Measurements from ENCODE around the gene DEPDC1B. TPM values are rescaled to one million over a fixed set of nuclear protein-coding genes. Genes with fewer than 3 reads are reported as not detected.
A peak's percentile ranks its signal among the peaks of the same experiment; 100 is the strongest.
"Not testable (repeated sequence)": the region's sequence is repeated elsewhere in the genome, so short reads cannot be mapped to it uniquely, and the experiment has no call there.

Gene DEPDC1B, protein sequence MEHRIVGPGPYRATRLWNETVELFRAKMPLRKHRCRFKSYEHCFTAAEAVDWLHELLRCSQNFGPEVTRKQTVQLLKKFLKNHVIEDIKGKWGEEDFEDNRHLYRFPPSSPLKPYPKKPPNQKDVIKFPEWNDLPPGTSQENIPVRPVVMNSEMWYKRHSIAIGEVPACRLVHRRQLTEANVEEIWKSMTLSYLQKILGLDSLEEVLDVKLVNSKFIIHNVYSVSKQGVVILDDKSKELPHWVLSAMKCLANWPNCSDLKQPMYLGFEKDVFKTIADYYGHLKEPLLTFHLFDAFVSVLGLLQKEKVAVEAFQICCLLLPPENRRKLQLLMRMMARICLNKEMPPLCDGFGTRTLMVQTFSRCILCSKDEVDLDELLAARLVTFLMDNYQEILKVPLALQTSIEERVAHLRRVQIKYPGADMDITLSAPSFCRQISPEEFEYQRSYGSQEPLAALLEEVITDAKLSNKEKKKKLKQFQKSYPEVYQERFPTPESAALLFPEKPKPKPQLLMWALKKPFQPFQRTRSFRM
- 0.23 TPM for polyA plus RNA-seq

DNA sequence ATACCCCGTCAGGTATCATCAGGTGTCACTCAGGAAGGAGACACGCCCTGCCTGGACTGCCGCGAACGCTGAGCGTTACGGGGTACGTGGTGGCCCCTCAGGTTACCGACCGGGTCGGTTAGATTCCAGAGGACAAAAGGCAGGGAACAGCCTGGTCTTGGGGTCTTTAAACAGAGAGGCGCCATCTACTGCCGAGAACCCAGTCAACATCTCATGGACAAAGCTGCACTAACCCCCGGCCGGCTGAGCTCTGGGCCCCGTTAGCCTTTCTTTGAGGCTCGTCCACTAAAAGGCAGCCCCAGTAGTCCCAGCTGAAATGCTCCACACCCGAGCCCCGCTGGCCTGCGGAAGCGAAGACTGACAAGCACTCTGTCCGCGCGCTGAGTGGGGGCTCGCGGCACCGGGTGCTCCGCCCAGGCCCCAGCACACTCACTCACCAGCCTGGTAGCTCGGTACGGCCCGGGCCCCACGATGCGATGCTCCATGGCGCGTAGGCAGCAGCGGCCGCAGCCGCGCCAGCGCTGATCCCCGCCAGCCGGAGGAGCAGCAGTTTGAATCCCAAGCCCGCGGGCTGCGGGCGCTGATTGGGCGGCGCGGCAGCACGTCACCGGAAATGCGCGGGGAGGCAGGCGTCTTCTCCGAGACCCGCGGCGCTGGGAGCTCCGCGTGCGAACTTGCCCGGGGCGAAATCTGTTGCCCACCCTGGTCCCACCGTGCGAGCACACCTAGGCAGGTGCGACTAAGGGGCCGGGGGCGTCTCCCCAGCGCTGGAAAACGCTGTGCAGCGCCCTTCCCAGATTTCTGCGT is at the start of gene DEPDC1B:
DEPDC1B (minus strand) TSS at position 558 of the 807 bp plus-strand sequence; CDS start at position 485, 73 bp downstream.
- peaks cover 4 to 7% (median 5%) of the 10 kb centered on the region in 3 donors for H3K4me1 Mint-ChIP-seq
- H3K4me3 Mint-ChIP-seq: peak within 1 kb of the TSS; percentile 85 to 94 (median 92)
- H3K27me3 Mint-ChIP-seq: no peaks in the 10 kb centered on the region
- H3K9me3 Mint-ChIP-seq: no peaks in the 10 kb centered on the region
- H3K36me3 Mint-ChIP-seq: peaks cover 2% of the 10 kb centered on the region
- H3K27ac Mint-ChIP-seq: peak within 1 kb of the TSS; percentile 30 to 84 (median 44)

DNA sequence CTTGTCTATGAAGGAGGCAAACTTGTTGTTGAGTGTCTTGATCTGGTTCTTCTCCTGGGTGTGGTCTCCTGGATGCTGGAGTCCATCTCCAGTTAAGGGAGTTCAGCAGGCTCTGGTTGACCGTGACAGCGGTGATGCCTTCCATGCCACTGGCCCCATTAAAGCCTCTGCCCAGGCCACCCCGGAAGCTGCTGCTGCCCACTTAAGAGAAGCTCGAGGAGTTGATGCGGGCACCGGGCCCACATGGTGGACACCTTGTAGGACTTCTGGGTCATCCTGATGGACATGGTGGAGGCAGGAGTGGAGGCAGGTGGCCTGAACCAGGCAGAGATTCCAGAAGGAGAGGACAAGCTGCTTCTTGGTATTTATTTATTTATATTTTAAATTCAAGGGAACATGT is 44.7 kb upstream of the DEPDC1B start:
- Mint-ChIP-seq H3K27me3 (peaks cover 3% of the 10 kb centered on the region), H3K27ac (no peak overlapping the region), H3K4me1 (no peaks in the 10 kb centered on the region), H3K4me3 (no peak overlapping the region), H3K9me3 (peaks cover 0 to 17% (median 10%) of the 10 kb centered on the region in 3 donors), H3K36me3 (peaks cover 1% of the 10 kb centered on the region)

GRCh38 chr5:60743511-60744314 is 43.7 kb upstream of the DEPDC1B start:
- peaks cover 3% of the 10 kb centered on the region for H3K27me3 Mint-ChIP-seq
- no peak overlapping the region for H3K4me3 Mint-ChIP-seq
- no peaks in the 10 kb centered on the region for H3K4me1 Mint-ChIP-seq
- peaks cover 0 to 17% (median 10%) of the 10 kb centered on the region in 3 donors for H3K9me3 Mint-ChIP-seq
- H3K36me3 Mint-ChIP-seq: peaks cover 1% of the 10 kb centered on the region
- no peak overlapping the region for H3K27ac Mint-ChIP-seq

- no peak overlapping the region for H3K4me3 Mint-ChIP-seq
- no peaks in the 10 kb centered on the region for H3K4me1 Mint-ChIP-seq
- peaks cover 0 to 17% (median 10%) of the 10 kb centered on the region in 3 donors for H3K9me3 Mint-ChIP-seq
- peaks cover 1% of the 10 kb centered on the region for H3K27me3 Mint-ChIP-seq
- no peak overlapping the region for H3K27ac Mint-ChIP-seq
- peaks cover 1% of the 10 kb centered on the region for H3K36me3 Mint-ChIP-seq
Measured at GRCh38 chr5:60740322-60740721, 40.4 kb upstream of the DEPDC1B start.

- Mint-ChIP-seq H3K36me3 (peaks cover 1% of the 10 kb centered on the region), H3K9me3 (peaks cover 0 to 17% (median 10%) of the 10 kb centered on the region in 3 donors), H3K27me3 (peaks cover 1% of the 10 kb centered on the region), H3K4me1 (no peaks in the 10 kb centered on the region), H3K27ac (peak overlapping the region in 1 of 3 donors; percentile 52), H3K4me3 (no peak overlapping the region)
Measured at GRCh38 chr5:60738933-60739332, 39.0 kb upstream of the DEPDC1B start.

GRCh38 chr5:60738461-60738860 is 38.5 kb upstream of the DEPDC1B start:
- Mint-ChIP-seq H3K4me3 (no peak overlapping the region), H3K4me1 (no peaks in the 10 kb centered on the region), H3K27me3 (peaks cover 1% of the 10 kb centered on the region), H3K9me3 (peaks cover 0 to 17% (median 10%) of the 10 kb centered on the region in 3 donors), H3K36me3 (peaks cover 1% of the 10 kb centered on the region), H3K27ac (no peak overlapping the region)

- not testable (repeated sequence) for H3K4me1 Mint-ChIP-seq, H3K9me3 Mint-ChIP-seq, H3K36me3 Mint-ChIP-seq, H3K27ac Mint-ChIP-seq, H3K4me3 Mint-ChIP-seq, H3K27me3 Mint-ChIP-seq
Measured at GRCh38 chr5:60730858-60731257, 30.9 kb upstream of the DEPDC1B start.

DNA sequence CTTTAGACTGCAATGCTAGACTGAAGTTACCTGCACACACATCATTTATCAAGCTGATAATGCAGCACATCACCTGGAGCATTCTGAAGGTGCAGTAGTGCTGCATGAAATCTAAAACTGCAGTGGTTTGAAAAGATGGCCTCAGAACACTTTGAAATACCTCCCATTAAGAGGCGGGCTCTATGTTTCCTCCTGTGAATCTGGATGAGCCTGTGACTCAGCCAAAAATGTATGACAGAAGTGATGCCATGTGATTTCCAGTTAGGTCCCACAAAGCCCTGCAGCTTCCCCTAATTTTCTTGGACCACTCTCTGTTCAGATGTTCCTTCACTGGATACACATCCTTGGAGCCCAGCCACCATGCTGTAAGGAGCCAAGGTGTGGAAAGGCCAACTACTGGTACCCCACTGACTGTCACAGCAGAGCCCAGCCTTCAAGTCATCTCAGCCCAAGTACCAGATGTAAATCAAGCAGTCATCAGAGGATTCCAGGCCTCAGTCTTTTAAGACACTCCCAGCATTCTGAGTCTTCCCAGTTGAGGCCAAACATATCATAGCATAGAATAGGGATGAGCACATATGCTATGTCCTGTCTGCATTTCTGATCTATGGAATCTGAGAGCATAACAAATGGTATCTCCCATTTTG is 27.2 kb upstream of the DEPDC1B start:
- peaks cover 0 to 2% (median 0%) of the 10 kb centered on the region in 3 donors for H3K9me3 Mint-ChIP-seq
- no peak overlapping the region for H3K27ac Mint-ChIP-seq
- H3K4me1 Mint-ChIP-seq: no peaks in the 10 kb centered on the region
- H3K4me3 Mint-ChIP-seq: no peak overlapping the region
- H3K27me3 Mint-ChIP-seq: no peaks in the 10 kb centered on the region
- peaks cover 1% of the 10 kb centered on the region for H3K36me3 Mint-ChIP-seq

- Mint-ChIP-seq H3K9me3 (peaks cover 0 to 2% (median 0%) of the 10 kb centered on the region in 3 donors), H3K4me3 (no peak overlapping the region), H3K27ac (no peak overlapping the region), H3K27me3 (peaks cover 5% of the 10 kb centered on the region), H3K4me1 (no peaks in the 10 kb centered on the region), H3K36me3 (peaks cover 1% of the 10 kb centered on the region)
Measured at GRCh38 chr5:60724126-60724525, 24.2 kb upstream of the DEPDC1B start.

- Mint-ChIP-seq H3K27me3 (peaks cover 7% of the 10 kb centered on the region), H3K36me3 (peaks cover 1% of the 10 kb centered on the region), H3K9me3 (peaks cover 0 to 3% (median 2%) of the 10 kb centered on the region in 3 donors), H3K27ac (no peak overlapping the region), H3K4me1 (no peaks in the 10 kb centered on the region), H3K4me3 (no peak overlapping the region)
Measured at GRCh38 chr5:60722416-60722815, 22.4 kb upstream of the DEPDC1B start.

DNA sequence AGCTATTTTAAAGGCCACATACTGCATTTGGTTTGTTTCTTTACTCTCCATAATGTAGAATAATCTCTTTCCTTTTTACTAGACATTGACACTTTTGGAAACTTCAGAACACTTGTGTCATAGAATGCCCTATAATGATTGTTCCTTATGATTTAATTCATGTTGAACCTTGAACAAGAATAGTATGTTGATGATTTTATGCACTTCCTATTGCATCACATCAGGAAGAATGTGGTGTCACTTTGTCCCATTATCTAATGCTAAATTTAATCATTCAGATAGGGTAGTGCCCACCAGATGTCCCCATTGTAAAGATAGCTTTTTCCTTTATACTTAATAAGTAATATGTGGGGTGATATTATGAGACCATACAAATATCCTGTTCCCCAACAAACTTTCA is 19.4 kb upstream of the DEPDC1B start:
- Mint-ChIP-seq H3K27ac (no peak overlapping the region), H3K9me3 (peaks cover 2 to 7% (median 4%) of the 10 kb centered on the region in 3 donors), H3K27me3 (peaks cover 13% of the 10 kb centered on the region), H3K4me3 (no peak overlapping the region), H3K4me1 (peaks cover 0 to 1% (median 0%) of the 10 kb centered on the region in 3 donors), H3K36me3 (no peaks in the 10 kb centered on the region)

DNA sequence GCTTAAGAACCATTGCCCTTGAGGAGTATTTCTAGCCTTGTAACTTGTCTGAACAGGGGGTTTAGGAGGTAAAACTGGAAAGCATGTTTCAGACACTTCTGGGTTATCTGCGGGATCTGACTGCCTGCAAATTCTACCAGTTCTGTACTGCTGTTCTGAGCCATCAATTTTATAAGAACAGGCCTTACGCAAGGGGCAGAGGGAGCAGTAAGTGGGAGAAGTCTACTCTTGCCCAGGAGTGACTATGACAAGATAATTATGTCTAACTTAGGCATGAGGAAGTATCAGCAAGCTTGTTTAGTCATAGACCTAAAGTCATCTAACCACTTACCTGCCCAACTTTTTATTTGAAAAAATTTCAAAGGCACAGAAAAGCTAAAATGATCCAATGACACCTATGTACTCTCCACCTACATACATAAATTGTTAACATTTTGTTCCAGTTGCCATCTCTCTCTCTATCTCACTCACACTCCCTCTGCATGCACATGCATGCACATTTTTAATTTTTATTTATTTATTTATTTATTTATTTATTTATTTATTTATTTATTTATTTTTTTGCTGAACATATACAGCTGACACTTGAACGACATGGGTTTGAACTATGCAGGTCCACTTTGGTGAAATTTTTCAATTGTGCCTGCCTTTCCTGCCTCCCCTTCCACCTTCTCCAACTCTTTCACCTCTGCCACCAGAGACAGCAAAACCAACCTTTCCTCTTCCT is 18.4 kb upstream of the DEPDC1B start:
- Mint-ChIP-seq H3K27me3 (peaks cover 13% of the 10 kb centered on the region), H3K4me1 (peaks cover 0 to 1% (median 0%) of the 10 kb centered on the region in 3 donors), H3K36me3 (no peaks in the 10 kb centered on the region), H3K4me3 (no peak overlapping the region), H3K9me3 (peaks cover 4 to 9% (median 5%) of the 10 kb centered on the region in 3 donors), H3K27ac (no peak overlapping the region)

DNA sequence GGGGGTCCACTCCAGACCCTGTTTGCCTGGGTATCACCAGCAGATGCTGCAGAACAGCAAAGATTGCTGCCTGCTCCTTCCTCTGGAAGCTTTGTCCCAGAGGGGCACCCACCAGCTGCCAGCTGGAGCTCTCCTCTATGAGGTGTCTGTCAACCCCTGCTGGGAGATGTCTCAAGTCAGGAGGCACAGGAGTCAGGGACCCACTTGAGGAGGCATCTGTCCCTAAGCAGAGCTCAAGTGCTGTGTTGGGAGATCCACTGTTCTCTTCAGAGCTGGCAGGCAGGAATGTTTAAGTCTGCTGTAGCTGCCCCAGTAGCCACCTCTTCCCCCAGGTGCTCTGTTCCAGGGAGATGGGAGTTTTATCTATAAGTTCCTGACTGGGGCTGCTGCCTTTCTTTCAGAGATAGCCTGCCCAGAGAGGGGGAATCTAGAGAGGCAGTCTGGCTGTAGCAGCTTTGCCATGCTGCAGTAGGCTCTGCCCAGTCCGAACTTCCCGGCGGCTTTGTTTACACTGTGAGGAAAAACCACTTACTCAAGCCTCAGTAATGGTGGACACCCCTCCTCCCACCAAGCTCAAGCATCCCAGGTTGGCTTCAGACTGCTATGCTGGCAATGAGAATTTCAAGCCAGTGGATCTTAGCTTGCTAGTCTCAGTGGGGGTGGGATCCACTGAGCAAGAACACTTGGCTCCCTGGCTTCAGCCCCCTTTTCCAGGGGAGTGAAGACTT is 15.4 kb upstream of the DEPDC1B start:
- H3K4me1 Mint-ChIP-seq, H3K4me3 Mint-ChIP-seq, H3K36me3 Mint-ChIP-seq, H3K27ac Mint-ChIP-seq: not testable (repeated sequence)
- Mint-ChIP-seq H3K9me3 (peaks cover 4 to 11% (median 5%) of the 10 kb centered on the region in 3 donors), H3K27me3 (peaks cover 17% of the 10 kb centered on the region)
